GM11168 (cell line): ENCODE results near the gene DHH.
"Not testable (repeated sequence)": the region's sequence is repeated elsewhere in the genome, so short reads cannot be mapped to it uniquely, and the experiment has no call there.

Source experiments
- in situ Hi-C: fragments of 300-500 bp; cut with MboI; formaldehyde crosslinking; loops from one replicate; pipeline ENCODE4 v1.12.0; 2022; ENCODE audit warnings: low sequenced_read_pairs; ENCODE audit not compliant: unreplicated experiment

The DHH gene

GRCh38 chr12:49079793-49080192 lies 14.8 kb downstream of the DHH start:
- in situ Hi-C loops: no loop called here

GRCh38 chr12:49070971-49071370 lies 23.6 kb downstream of the DHH start:
- in situ Hi-C loops: no loop called here

- in situ Hi-C loops: no loop called here
Observed at GRCh38 chr12:49069507-49070346, 24.9 kb downstream of the DHH start, which contains the start of gene RHEBL1. TSS of gene RHEBL1 (minus strand) at chr12:49069979. CDS start at chr12:49069785, 194 bp downstream.

GRCh38 chr12:49068879-49069506 lies 25.6 kb downstream of the DHH start:
- in situ Hi-C loops: no loop called here

- in situ Hi-C loops: no loop called here
Observed at GRCh38 chr12:49066120-49066519, 28.5 kb downstream of the DHH start.

GRCh38 chr12:49064767-49065152 lies 29.8 kb downstream of the DHH start:
- in situ Hi-C loops: no loop called here

GRCh38 chr12:49061916-49062315 lies 32.7 kb downstream of the DHH start:
- in situ Hi-C loops: not testable (repeated sequence)

GRCh38 chr12:49061157-49061650 lies 33.4 kb downstream of the DHH start:
- in situ Hi-C loops: no loop called here

- in situ Hi-C loops: no loop called here
Observed at GRCh38 chr12:49060237-49061156, 34.1 kb downstream of the DHH start, which contains the start of gene KMT2D. TSS of gene KMT2D (minus strand) at chr12:49060794. CDS start at chr12:49055324, 5,470 bp downstream.

GRCh38 chr12:49059299-49060171 lies 35.1 kb downstream of the DHH start:
- in situ Hi-C loops: no loop called here

- in situ Hi-C loops: no loop called here
Observed at GRCh38 chr12:49059045-49059298, 35.6 kb downstream of the DHH start.

- in situ Hi-C loops: no loop called here
Observed at GRCh38 chr12:49058366-49059044, 36.1 kb downstream of the DHH start.

GRCh38 chr12:49057888-49058287 lies 36.7 kb downstream of the DHH start:
- in situ Hi-C loops: no loop called here

GRCh38 chr12:49055978-49056754 lies 38.4 kb downstream of the DHH start:
- in situ Hi-C loops: no loop called here

GRCh38 chr12:49055092-49055491 lies 39.5 kb downstream of the DHH start:
- in situ Hi-C loops: no loop called here

GRCh38 chr12:49054524-49054923 lies 40.1 kb downstream of the DHH start:
- in situ Hi-C loops: no loop called here

- in situ Hi-C loops: no loop called here
Observed at GRCh38 chr12:49054096-49054495, 40.5 kb downstream of the DHH start.

GRCh38 chr12:49052451-49053208 lies 42.0 kb downstream of the DHH start:
- in situ Hi-C loops: no loop called here
